ENCODE measurements around the gene MEGF11.

Gene MEGF11

DNA sequence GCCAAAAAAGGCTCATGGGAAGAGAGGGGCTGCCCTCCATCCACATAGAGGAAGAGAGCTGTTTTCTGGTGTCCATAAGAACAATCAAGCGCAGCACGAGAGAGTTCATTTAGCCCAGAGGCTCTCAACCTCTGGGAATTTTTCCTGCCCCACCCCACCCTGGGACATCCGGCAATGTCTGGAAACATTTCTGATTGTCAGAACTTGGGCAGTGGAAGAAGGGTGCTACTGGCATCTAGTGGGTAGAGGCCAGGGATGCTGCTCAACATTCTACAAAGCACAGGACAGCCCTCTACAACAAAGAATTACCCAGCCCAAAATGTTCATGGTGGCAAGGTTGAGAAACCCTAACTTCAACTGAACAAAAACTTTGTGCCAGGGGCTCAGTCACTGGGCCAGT is 291.4 kb downstream of the MEGF11 start:
- Mint-ChIP-seq H3K27ac (no peak overlapping the region), H3K36me3 (no peaks in the 10 kb centered on the region), H3K9me3 (no peaks in the 10 kb centered on the region), H3K27me3 (peaks cover 56% of the 10 kb centered on the region), H3K4me3 (no peak overlapping the region), H3K4me1 (no peaks in the 10 kb centered on the region)
- CTCF ChIA-PET = no interaction called here
- no peak for DNase-seq

GRCh38 chr15:65960586-65960985 is 293.0 kb downstream of the MEGF11 start:
- H3K27ac Mint-ChIP-seq = no peak overlapping the region
- DNase-seq = no peak
- H3K9me3 Mint-ChIP-seq = no peaks in the 10 kb centered on the region
- H3K4me1 Mint-ChIP-seq = no peaks in the 10 kb centered on the region
- H3K4me3 Mint-ChIP-seq = no peak overlapping the region
- no peaks in the 10 kb centered on the region for H3K36me3 Mint-ChIP-seq
- CTCF ChIA-PET = no interaction called here
- peaks cover 52% of the 10 kb centered on the region for H3K27me3 Mint-ChIP-seq

GRCh38 chr15:65958835-65959234 is 294.7 kb downstream of the MEGF11 start:
- no peaks in the 10 kb centered on the region for H3K36me3 Mint-ChIP-seq
- no peak overlapping the region for H3K27ac Mint-ChIP-seq
- no peaks in the 10 kb centered on the region for H3K4me1 Mint-ChIP-seq
- DNase-seq = no peak
- H3K4me3 Mint-ChIP-seq = no peak overlapping the region
- peaks cover 46% of the 10 kb centered on the region for H3K27me3 Mint-ChIP-seq
- CTCF ChIA-PET = interaction anchor here (1.3 kb wide), 1 partner anchor 96 kb away, joined by 3 read pairs; no protein-coding TSS in a partner anchor
- H3K9me3 Mint-ChIP-seq = no peaks in the 10 kb centered on the region

GRCh38 chr15:65957451-65957850 is 296.1 kb downstream of the MEGF11 start:
- CTCF ChIA-PET = no interaction called here
- H3K27me3 Mint-ChIP-seq = peaks cover 35% of the 10 kb centered on the region
- no peaks in the 10 kb centered on the region for H3K9me3 Mint-ChIP-seq
- H3K4me3 Mint-ChIP-seq = no peak overlapping the region
- no peaks in the 10 kb centered on the region for H3K4me1 Mint-ChIP-seq
- DNase-seq = no peak
- no peaks in the 10 kb centered on the region for H3K36me3 Mint-ChIP-seq
- H3K27ac Mint-ChIP-seq = no peak overlapping the region

DNA sequence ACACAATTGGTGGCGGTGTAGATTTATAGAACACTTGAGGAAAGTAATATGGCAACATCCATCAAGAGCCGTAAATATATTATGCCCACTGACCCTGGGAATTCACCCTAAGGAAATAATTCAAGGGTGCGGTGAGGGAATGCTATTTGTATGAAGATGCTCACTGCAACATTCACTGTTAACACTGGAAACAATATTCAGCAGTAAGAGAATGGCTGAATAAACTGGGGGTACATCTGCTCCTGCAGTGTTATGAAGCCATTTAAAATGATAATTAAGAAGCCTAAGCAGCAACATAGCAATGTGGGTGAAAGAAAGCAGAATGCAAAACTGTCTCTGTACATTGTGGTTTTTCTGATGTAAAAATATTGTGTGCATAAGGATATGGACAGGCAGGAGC is 296.7 kb downstream of the MEGF11 start:
- Mint-ChIP-seq H3K4me1 (no peaks in the 10 kb centered on the region), H3K4me3 (no peak overlapping the region), H3K9me3 (no peaks in the 10 kb centered on the region), H3K27me3 (peaks cover 30% of the 10 kb centered on the region), H3K27ac (no peak overlapping the region), H3K36me3 (no peaks in the 10 kb centered on the region)
- CTCF ChIA-PET = no interaction called here
- DNase-seq = no peak

DNA sequence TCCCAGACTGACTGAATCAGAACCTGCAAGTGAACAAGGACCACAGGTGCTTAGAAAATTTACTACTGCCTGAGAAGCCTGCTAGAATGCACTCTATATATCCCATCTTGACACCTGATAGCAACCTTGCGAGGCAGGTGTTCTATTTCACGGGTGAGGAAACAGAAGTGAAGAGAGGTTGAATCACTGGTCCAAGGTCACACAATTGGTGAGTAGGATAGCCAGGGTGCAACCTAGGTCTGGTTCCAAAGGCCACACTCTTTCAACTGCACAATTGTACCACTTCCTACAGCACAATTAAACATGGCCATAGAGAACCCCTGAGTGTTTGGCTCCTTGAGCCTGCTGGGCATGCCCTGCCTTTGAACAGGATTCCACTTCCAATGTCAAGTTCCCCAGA is 297.2 kb downstream of the MEGF11 start:
- Mint-ChIP-seq H3K4me3 (no peak overlapping the region), H3K27me3 (peaks cover 24% of the 10 kb centered on the region), H3K27ac (no peak overlapping the region), H3K9me3 (no peaks in the 10 kb centered on the region), H3K36me3 (no peaks in the 10 kb centered on the region), H3K4me1 (no peaks in the 10 kb centered on the region)
- DNase-seq = no peak
- CTCF ChIA-PET = no interaction called here

- no peaks in the 10 kb centered on the region for H3K36me3 Mint-ChIP-seq
- CTCF ChIA-PET = no interaction called here
- no peak overlapping the region for H3K27ac Mint-ChIP-seq
- no peak for DNase-seq
- no peak overlapping the region for H3K4me3 Mint-ChIP-seq
- peaks cover 20% of the 10 kb centered on the region for H3K27me3 Mint-ChIP-seq
- H3K9me3 Mint-ChIP-seq = no peaks in the 10 kb centered on the region
- peaks cover 3% of the 10 kb centered on the region for H3K4me1 Mint-ChIP-seq
Observed at GRCh38 chr15:65954289-65954741, 299.2 kb downstream of the MEGF11 start.

- Mint-ChIP-seq H3K27me3 (peaks cover 20% of the 10 kb centered on the region), H3K4me1 (peaks cover 3% of the 10 kb centered on the region), H3K4me3 (no peak overlapping the region), H3K9me3 (no peaks in the 10 kb centered on the region), H3K27ac (no peak overlapping the region), H3K36me3 (no peaks in the 10 kb centered on the region)
- no peak for DNase-seq
- CTCF ChIA-PET = no interaction called here
Observed at GRCh38 chr15:65953622-65954021, 299.9 kb downstream of the MEGF11 start.

DNA sequence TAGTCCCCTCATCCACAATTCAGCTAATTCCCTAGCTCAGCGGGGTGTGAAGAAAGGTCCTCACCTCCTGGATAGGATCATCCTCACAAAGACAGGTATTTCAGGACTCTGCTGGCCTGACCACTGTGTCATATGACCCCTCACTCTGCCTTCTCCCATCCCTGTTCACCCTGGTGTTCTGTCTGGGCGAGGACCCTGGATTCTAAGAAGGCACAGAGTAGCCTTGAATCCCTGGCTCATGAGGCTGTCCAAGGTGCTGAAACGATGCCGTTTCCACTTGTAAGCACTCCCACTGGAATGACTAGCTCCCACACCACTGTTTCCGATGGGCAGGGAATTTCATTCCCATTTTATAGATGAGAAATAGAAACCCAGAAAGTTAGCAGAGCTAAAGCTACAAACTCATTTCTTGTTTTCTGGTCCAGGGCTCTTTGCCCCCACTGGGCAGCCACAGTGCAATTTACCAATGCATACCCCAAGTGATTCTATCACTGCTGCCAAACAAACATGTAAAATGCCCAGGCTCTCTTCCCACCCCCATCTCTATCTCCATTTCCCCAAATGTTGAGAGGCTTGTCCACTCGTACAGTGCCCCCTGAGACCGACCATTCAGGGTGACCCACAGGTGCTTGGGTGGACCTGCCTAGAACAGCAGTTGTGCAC is 301.0 kb downstream of the MEGF11 start:
- peak; percentile 42 for DNase-seq
- Mint-ChIP-seq H3K36me3 (no peaks in the 10 kb centered on the region), H3K4me1 (peaks cover 3% of the 10 kb centered on the region), H3K4me3 (no peak overlapping the region), H3K27me3 (peaks cover 16% of the 10 kb centered on the region), H3K9me3 (no peaks in the 10 kb centered on the region), H3K27ac (no peak overlapping the region)
- CTCF ChIA-PET = no interaction called here

GRCh38 chr15:65951007-65951406 is 302.5 kb downstream of the MEGF11 start:
- no peak for DNase-seq
- peaks cover 16% of the 10 kb centered on the region for H3K27me3 Mint-ChIP-seq
- H3K4me3 Mint-ChIP-seq = no peak overlapping the region
- H3K4me1 Mint-ChIP-seq = peaks cover 3% of the 10 kb centered on the region
- H3K9me3 Mint-ChIP-seq = no peaks in the 10 kb centered on the region
- no peaks in the 10 kb centered on the region for H3K36me3 Mint-ChIP-seq
- H3K27ac Mint-ChIP-seq = no peak overlapping the region
- CTCF ChIA-PET = no interaction called here

GRCh38 chr15:65949491-65949890 is 304.1 kb downstream of the MEGF11 start:
- DNase-seq = no peak
- no peaks in the 10 kb centered on the region for H3K9me3 Mint-ChIP-seq
- H3K4me1 Mint-ChIP-seq = peaks cover 3% of the 10 kb centered on the region
- CTCF ChIA-PET = no interaction called here
- no peak overlapping the region for H3K4me3 Mint-ChIP-seq
- peaks cover 14% of the 10 kb centered on the region for H3K27me3 Mint-ChIP-seq
- H3K27ac Mint-ChIP-seq = no peak overlapping the region
- H3K36me3 Mint-ChIP-seq = no peaks in the 10 kb centered on the region

- no peaks in the 10 kb centered on the region for H3K9me3 Mint-ChIP-seq
- H3K36me3 Mint-ChIP-seq = no peaks in the 10 kb centered on the region
- no peak for DNase-seq
Observed at GRCh38 chr15:65949011-65949410, 304.5 kb downstream of the MEGF11 start.

GRCh38 chr15:65948383-65948782 is 305.2 kb downstream of the MEGF11 start:
- CTCF ChIA-PET = interaction anchor here (1.1 kb wide), 1 partner anchor 563 kb away, joined by 3 read pairs; no protein-coding TSS in a partner anchor
- H3K36me3 Mint-ChIP-seq = no peaks in the 10 kb centered on the region
- DNase-seq = no peak
- no peak overlapping the region for H3K27ac Mint-ChIP-seq
- H3K4me3 Mint-ChIP-seq = no peak overlapping the region
- H3K9me3 Mint-ChIP-seq = no peaks in the 10 kb centered on the region
- peaks cover 3% of the 10 kb centered on the region for H3K4me1 Mint-ChIP-seq
- peaks cover 10% of the 10 kb centered on the region for H3K27me3 Mint-ChIP-seq

More at GRCh38 chr15:65949011-65949410, 304.5 kb downstream of the MEGF11 start:
- H3K27me3 Mint-ChIP-seq = peaks cover 10% of the 10 kb centered on the region
- H3K4me3 Mint-ChIP-seq = no peak overlapping the region
- CTCF ChIA-PET = interaction anchor here (1.1 kb wide), 1 partner anchor 564 kb away, joined by 3 read pairs; no protein-coding TSS in a partner anchor
- H3K4me1 Mint-ChIP-seq = peaks cover 3% of the 10 kb centered on the region
- no peak overlapping the region for H3K27ac Mint-ChIP-seq

DNA sequence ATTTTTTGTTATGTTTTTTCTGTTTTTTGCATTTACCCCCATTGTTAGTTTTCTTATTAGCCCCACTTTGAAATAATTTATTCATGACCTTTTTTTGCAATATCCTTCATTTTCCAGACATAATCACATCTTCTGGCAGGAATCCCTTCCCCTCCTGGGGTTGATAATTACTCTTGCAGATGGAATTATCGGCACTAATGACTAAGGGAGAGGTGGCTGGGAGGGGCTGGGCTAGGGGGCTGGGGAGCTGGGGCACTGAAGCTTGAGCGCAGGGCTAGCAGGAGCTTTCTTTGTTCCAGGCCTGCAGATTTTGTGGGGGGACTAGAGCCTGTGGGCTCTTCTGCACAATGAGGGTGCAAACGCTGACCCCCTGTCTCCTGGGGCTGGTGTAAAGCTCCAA is 306.5 kb downstream of the MEGF11 start:
- H3K9me3 Mint-ChIP-seq = no peaks in the 10 kb centered on the region
- H3K4me3 Mint-ChIP-seq = no peak overlapping the region

GRCh38 chr15:65945616-65946015 is 307.9 kb downstream of the MEGF11 start:
- Mint-ChIP-seq H3K4me1 (peaks cover 13% of the 10 kb centered on the region), H3K4me3 (no peak overlapping the region), H3K36me3 (no peaks in the 10 kb centered on the region), H3K27ac (no peak overlapping the region), H3K9me3 (no peaks in the 10 kb centered on the region), H3K27me3 (peaks cover 12% of the 10 kb centered on the region)
- CTCF ChIA-PET = no interaction called here
- no peak for DNase-seq

More for the DNA sequence above, 306.5 kb downstream of the MEGF11 start:
- Mint-ChIP-seq H3K36me3 (no peaks in the 10 kb centered on the region), H3K4me1 (peaks cover 10% of the 10 kb centered on the region), H3K27ac (no peak overlapping the region), H3K27me3 (peaks cover 6% of the 10 kb centered on the region)
- DNase-seq = no peak
- CTCF ChIA-PET = interaction anchor here (0.9 to 1.1 kb wide), 2 partner anchors 9 to 84 kb away, joined by 3 read pairs; no protein-coding TSS in a partner anchor
